ENCODE measurements around the gene BCL7A. TPM values are rescaled to one million over a fixed set of nuclear protein-coding genes. Genes with fewer than 3 reads are reported as not detected.

BCL7A gene
- polyA plus RNA-seq, 1 donor from 2014 or later: 51.3 TPM

DNA sequence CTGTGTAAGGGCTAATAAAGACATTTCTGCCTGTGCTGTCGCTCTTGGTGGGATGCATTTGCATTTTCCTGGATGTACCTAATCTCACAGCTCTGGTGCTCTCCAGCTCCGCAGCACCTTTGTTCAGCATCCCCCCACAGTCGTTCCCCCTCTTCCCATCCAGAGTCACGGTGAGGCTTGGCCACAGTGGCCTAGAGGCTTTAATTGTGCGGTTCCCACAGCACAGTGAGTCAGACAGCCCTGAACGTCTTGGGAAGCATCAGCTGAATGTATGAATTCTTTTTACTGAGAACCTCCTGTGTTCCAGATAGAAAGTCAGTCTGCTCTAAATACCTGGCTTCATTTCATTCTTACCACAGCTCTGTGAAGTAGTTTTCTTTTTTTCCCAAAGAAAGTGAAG lies 85.6 kb downstream of the BCL7A start:
- no peaks in the 10 kb centered on the region for H3K27me3 ChIP-seq (ENCODE audit: insufficient read depth, low read depth, low read length)
- peak overlapping the region; percentile 21 for H3K9ac ChIP-seq (ENCODE audit: low read length)
- no peak overlapping the region for H3K4me3 ChIP-seq (ENCODE audit: low read length)
- H3K9me2 ChIP-seq (ENCODE audit: insufficient read depth, low read length): no peaks in the 10 kb centered on the region
- H3F3A ChIP-seq (ENCODE audit: insufficient read depth, low read length, poor library complexity, severe bottlenecking): no peaks in the 10 kb centered on the region
- no peak overlapping the region for H3K4me2 ChIP-seq (ENCODE audit: low read length)
- no peaks in the 10 kb centered on the region for H4K20me1 ChIP-seq (ENCODE audit: insufficient read depth)
- peaks cover 4% of the 10 kb centered on the region for H3K9me3 ChIP-seq (ENCODE audit: low read length)
- H3K79me2 ChIP-seq (replicated peaks; ENCODE audit: insufficient read depth, low read length): no peaks in the 10 kb centered on the region
- no peak for TF ChIP-seq SMC3 (conservative IDR thresholded peaks at IDR 0.05; ENCODE audit: poor library complexity)
- no peak for TF ChIP-seq TAF1 (IDR thresholded peaks at IDR 0.05; ENCODE audit: low read depth)
- TF ChIP-seq RAD21 (conservative IDR thresholded peaks at IDR 0.05): no peak
- TF ChIP-seq, protein P1, sequence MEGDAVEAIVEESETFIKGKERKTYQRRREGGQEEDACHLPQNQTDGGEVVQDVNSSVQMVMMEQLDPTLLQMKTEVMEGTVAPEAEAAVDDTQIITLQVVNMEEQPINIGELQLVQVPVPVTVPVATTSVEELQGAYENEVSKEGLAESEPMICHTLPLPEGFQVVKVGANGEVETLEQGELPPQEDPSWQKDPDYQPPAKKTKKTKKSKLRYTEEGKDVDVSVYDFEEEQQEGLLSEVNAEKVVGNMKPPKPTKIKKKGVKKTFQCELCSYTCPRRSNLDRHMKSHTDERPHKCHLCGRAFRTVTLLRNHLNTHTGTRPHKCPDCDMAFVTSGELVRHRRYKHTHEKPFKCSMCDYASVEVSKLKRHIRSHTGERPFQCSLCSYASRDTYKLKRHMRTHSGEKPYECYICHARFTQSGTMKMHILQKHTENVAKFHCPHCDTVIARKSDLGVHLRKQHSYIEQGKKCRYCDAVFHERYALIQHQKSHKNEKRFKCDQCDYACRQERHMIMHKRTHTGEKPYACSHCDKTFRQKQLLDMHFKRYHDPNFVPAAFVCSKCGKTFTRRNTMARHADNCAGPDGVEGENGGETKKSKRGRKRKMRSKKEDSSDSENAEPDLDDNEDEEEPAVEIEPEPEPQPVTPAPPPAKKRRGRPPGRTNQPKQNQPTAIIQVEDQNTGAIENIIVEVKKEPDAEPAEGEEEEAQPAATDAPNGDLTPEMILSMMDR (IDR thresholded peaks at IDR 0.05; ENCODE audit: poor library complexity, severe bottlenecking): no peak
- no peak for TF ChIP-seq POLR2AphosphoS5 (IDR thresholded peaks at IDR 0.05)
- no peak for TF ChIP-seq EZH2 (IDR thresholded peaks at IDR 0.05; ENCODE audit: borderline replicate concordance, insufficient read depth, low read length, poor library complexity, severe bottlenecking)
- no peak for TF ChIP-seq EP300 (conservative IDR thresholded peaks at IDR 0.05; ENCODE audit: poor library complexity, severe bottlenecking)
- no peak for TF ChIP-seq MXI1 (conservative IDR thresholded peaks at IDR 0.05; ENCODE audit: poor library complexity, severe bottlenecking)
- TF ChIP-seq, protein P2, sequence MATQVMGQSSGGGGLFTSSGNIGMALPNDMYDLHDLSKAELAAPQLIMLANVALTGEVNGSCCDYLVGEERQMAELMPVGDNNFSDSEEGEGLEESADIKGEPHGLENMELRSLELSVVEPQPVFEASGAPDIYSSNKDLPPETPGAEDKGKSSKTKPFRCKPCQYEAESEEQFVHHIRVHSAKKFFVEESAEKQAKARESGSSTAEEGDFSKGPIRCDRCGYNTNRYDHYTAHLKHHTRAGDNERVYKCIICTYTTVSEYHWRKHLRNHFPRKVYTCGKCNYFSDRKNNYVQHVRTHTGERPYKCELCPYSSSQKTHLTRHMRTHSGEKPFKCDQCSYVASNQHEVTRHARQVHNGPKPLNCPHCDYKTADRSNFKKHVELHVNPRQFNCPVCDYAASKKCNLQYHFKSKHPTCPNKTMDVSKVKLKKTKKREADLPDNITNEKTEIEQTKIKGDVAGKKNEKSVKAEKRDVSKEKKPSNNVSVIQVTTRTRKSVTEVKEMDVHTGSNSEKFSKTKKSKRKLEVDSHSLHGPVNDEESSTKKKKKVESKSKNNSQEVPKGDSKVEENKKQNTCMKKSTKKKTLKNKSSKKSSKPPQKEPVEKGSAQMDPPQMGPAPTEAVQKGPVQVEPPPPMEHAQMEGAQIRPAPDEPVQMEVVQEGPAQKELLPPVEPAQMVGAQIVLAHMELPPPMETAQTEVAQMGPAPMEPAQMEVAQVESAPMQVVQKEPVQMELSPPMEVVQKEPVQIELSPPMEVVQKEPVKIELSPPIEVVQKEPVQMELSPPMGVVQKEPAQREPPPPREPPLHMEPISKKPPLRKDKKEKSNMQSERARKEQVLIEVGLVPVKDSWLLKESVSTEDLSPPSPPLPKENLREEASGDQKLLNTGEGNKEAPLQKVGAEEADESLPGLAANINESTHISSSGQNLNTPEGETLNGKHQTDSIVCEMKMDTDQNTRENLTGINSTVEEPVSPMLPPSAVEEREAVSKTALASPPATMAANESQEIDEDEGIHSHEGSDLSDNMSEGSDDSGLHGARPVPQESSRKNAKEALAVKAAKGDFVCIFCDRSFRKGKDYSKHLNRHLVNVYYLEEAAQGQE (IDR thresholded peaks at IDR 0.05; ENCODE audit: borderline replicate concordance): no peak
- H2AFZ ChIP-seq (ENCODE audit: low read depth, low read length): no peak overlapping the region
- H3K27ac ChIP-seq (ENCODE audit: low read length): no peak overlapping the region
- no peaks in the 10 kb centered on the region for H3K36me3 ChIP-seq (ENCODE audit: insufficient read depth, low read length)

DNA sequence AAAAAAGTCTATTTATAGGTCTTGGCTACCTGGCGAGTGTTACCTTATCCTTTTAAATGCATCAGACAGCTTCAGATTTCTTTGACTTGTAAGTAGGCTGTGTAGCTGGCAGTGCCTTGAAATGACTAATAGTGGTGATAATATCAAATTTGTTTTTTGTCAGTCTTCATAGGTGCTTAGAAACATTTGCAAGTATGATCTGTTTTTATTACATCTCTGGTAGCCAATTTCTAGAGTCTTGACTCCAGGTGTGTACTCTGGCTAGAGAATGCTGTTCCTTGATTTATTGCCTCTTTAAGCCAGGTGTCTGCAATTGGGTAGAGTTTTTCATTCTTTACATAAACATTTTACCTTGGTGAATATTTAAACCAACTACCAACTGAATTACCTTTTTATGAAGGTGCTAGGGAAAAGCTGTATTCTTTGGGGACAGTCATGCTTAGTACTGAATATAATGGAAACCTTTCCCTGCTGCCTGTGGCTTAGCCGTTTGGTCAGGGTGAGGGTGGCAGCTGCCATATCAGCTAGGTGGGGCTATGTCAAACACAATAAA lies 89.5 kb downstream of the BCL7A start:
- no peak overlapping the region for H3K4me3 ChIP-seq (ENCODE audit: low read length)
- no peak overlapping the region for H2AFZ ChIP-seq (ENCODE audit: low read depth, low read length)
- no peak overlapping the region for H3K4me2 ChIP-seq (ENCODE audit: low read length)
- H3K27me3 ChIP-seq (ENCODE audit: insufficient read depth, low read depth, low read length): no peaks in the 10 kb centered on the region
- H3K36me3 ChIP-seq (ENCODE audit: insufficient read depth, low read length): no peaks in the 10 kb centered on the region
- no peak overlapping the region for H3K9ac ChIP-seq (ENCODE audit: low read length)
- H4K20me1 ChIP-seq (ENCODE audit: insufficient read depth): no peaks in the 10 kb centered on the region
- no peak overlapping the region for H3K27ac ChIP-seq (ENCODE audit: low read length)
- no peaks in the 10 kb centered on the region for H3K9me3 ChIP-seq (ENCODE audit: low read length)
- no peaks in the 10 kb centered on the region for H3K9me2 ChIP-seq (ENCODE audit: insufficient read depth, low read length)
- no peaks in the 10 kb centered on the region for H3K79me2 ChIP-seq (replicated peaks; ENCODE audit: insufficient read depth, low read length)
- no peak for TF ChIP-seq TAF1 (IDR thresholded peaks at IDR 0.05; ENCODE audit: low read depth)
- TF ChIP-seq SMC3 (conservative IDR thresholded peaks at IDR 0.05; ENCODE audit: poor library complexity): no peak
- TF ChIP-seq EP300 (conservative IDR thresholded peaks at IDR 0.05; ENCODE audit: poor library complexity, severe bottlenecking): no peak
- TF ChIP-seq MXI1 (conservative IDR thresholded peaks at IDR 0.05; ENCODE audit: poor library complexity, severe bottlenecking): no peak
- TF ChIP-seq RAD21 (conservative IDR thresholded peaks at IDR 0.05): no peak
- no peak for TF ChIP-seq POLR2AphosphoS5 (IDR thresholded peaks at IDR 0.05)
- TF ChIP-seq, protein P1 (IDR thresholded peaks at IDR 0.05; ENCODE audit: poor library complexity, severe bottlenecking): no peak
- TF ChIP-seq, protein P2 (IDR thresholded peaks at IDR 0.05; ENCODE audit: borderline replicate concordance): no peak
- TF ChIP-seq EZH2 (IDR thresholded peaks at IDR 0.05; ENCODE audit: borderline replicate concordance, insufficient read depth, low read length, poor library complexity, severe bottlenecking): no peak
- no peaks in the 10 kb centered on the region for H3F3A ChIP-seq (ENCODE audit: insufficient read depth, low read length, poor library complexity, severe bottlenecking)
